DND-41 (cell line): ENCODE data around the gene BBS9.

ENCODE experiments used
- CTCF ChIP-seq: IDR thresholded peaks from 2 replicates; pipeline ENCODE4 v1.5.1; 2012; ENCODE audit warnings: borderline replicate concordance, low read length, moderate library complexity, mild to moderate bottlenecking; ENCODE audit not compliant: poor library complexity, severe bottlenecking; ENCODE audit errors: extremely low read depth
- EZH2 ChIP-seq: IDR thresholded peaks from 3 replicates; pipeline ENCODE4 v1.6.1; 2012; ENCODE audit warnings: borderline replicate concordance, low read depth, mild to moderate bottlenecking, moderate library complexity, low read length, inconsistent platforms; ENCODE audit not compliant: severe bottlenecking

GRCh38 chr7:33604056-33604455 is 474.7 kb downstream of the BBS9 start:
- TF ChIP-seq CTCF (no peak), EZH2 (no peak)
